T-helper 22 cell (primary cell): ENCODE results near the gene SPECC1L.

Source experiments
- DNase-seq: peaks from one replicate; pipeline ENCODE4 v3.0.0-alpha.2; 2020; ENCODE audit warnings: low read depth

SPECC1L gene

GRCh38 chr22:24324137-24324536, 53.5 kb downstream of the SPECC1L start:
- no peak for DNase-seq

- no peak for DNase-seq
These were observed 54.6 kb downstream of the SPECC1L start for GRCh38 chr22:24325105-24325757.

- DNase-seq = no peak
These were observed 55.6 kb downstream of the SPECC1L start for GRCh38 chr22:24326266-24326665.

GRCh38 chr22:24327832-24328231, 57.2 kb downstream of the SPECC1L start:
- no peak for DNase-seq

- no peak for DNase-seq
These were observed 58.8 kb downstream of the SPECC1L start for GRCh38 chr22:24329453-24329852.

- DNase-seq = no peak
These were observed 60.0 kb downstream of the SPECC1L start for GRCh38 chr22:24330636-24331035.

GRCh38 chr22:24331468-24332440, 61.1 kb downstream of the SPECC1L start:
- no peak for DNase-seq

GRCh38 chr22:24333301-24333700, 62.7 kb downstream of the SPECC1L start:
- no peak for DNase-seq

- DNase-seq = no peak
These were observed 64.9 kb downstream of the SPECC1L start for GRCh38 chr22:24335496-24335895.

GRCh38 chr22:24337894-24338645, 67.4 kb downstream of the SPECC1L start:
- no peak for DNase-seq

- DNase-seq = no peak
These were observed 68.3 kb downstream of the SPECC1L start for GRCh38 chr22:24338726-24339451.

GRCh38 chr22:24339452-24339747, 68.8 kb downstream of the SPECC1L start:
- DNase-seq = no peak

GRCh38 chr22:24341627-24342026, 71.0 kb downstream of the SPECC1L start:
- DNase-seq = no peak

- DNase-seq = no peak
These were observed 80.0 kb downstream of the SPECC1L start for GRCh38 chr22:24350627-24351026.

GRCh38 chr22:24353121-24353520, 82.5 kb downstream of the SPECC1L start:
- DNase-seq = no peak

GRCh38 chr22:24355574-24355973, 84.9 kb downstream of the SPECC1L start:
- DNase-seq = no peak

GRCh38 chr22:24357547-24357946, 86.9 kb downstream of the SPECC1L start:
- DNase-seq = no peak

- DNase-seq = no peak
These were observed 87.6 kb downstream of the SPECC1L start for GRCh38 chr22:24358105-24358836.

GRCh38 chr22:24359452-24360120, 89.0 kb downstream of the SPECC1L start:
- DNase-seq = no peak

- no peak for DNase-seq
These were observed 91.5 kb downstream of the SPECC1L start for GRCh38 chr22:24361976-24362646.
